GM18520 (cell line): ENCODE data around the gene RBM26.
A peak's percentile ranks its signal among the peaks of the same experiment; 100 is the strongest.

ENCODE experiments used
- ATAC-seq: cut with Tn5 transposase; IDR thresholded peaks from one replicate; pipeline ENCODE4 v1.9.1; 2021; ENCODE audit not compliant: unreplicated experiment

Gene RBM26

GRCh38 chr13:79405831-79406596, at the start of gene RBM26:
RBM26 (minus strand) TSS chr13:79406255; CDS start chr13:79405774, 481 bp downstream.
- ATAC-seq: peak; percentile 46

GRCh38 chr13:79455331-79455730, 49.3 kb upstream of the RBM26 start:
- ATAC-seq: no peak

GRCh38 chr13:79452239-79452913, 46.3 kb upstream of the RBM26 start:
- ATAC-seq: no peak

GRCh38 chr13:79451500-79451962, 45.5 kb upstream of the RBM26 start:
- peak; percentile 99 for ATAC-seq

GRCh38 chr13:79450110-79450509, 44.1 kb upstream of the RBM26 start:
- ATAC-seq: no peak

- ATAC-seq: no peak
Measured at GRCh38 chr13:79448413-79448812, 42.4 kb upstream of the RBM26 start.

GRCh38 chr13:79447741-79448140, 41.7 kb upstream of the RBM26 start:
- no peak for ATAC-seq

- no peak for ATAC-seq
Measured at GRCh38 chr13:79447141-79447540, 41.1 kb upstream of the RBM26 start.

GRCh38 chr13:79445968-79446645, 40.1 kb upstream of the RBM26 start:
- ATAC-seq: no peak

- no peak for ATAC-seq
Measured at GRCh38 chr13:79442706-79443105, 36.7 kb upstream of the RBM26 start.

- ATAC-seq: no peak
Measured at GRCh38 chr13:79442221-79442620, 36.2 kb upstream of the RBM26 start.

GRCh38 chr13:79440958-79441528, 35.0 kb upstream of the RBM26 start:
- no peak for ATAC-seq

GRCh38 chr13:79439275-79439674, 33.2 kb upstream of the RBM26 start:
- ATAC-seq: no peak

- ATAC-seq: no peak
Measured at GRCh38 chr13:79435561-79435990, 29.5 kb upstream of the RBM26 start.

- ATAC-seq: no peak
Measured at GRCh38 chr13:79434556-79434955, 28.5 kb upstream of the RBM26 start.

- ATAC-seq: no peak
Measured at GRCh38 chr13:79432992-79433391, 26.9 kb upstream of the RBM26 start.

- ATAC-seq: no peak
Measured at GRCh38 chr13:79432086-79432485, 26.0 kb upstream of the RBM26 start.

- ATAC-seq: no peak
Measured at GRCh38 chr13:79429309-79429708, 23.3 kb upstream of the RBM26 start.

- ATAC-seq: no peak
Measured at GRCh38 chr13:79427883-79428282, 21.8 kb upstream of the RBM26 start.

- no peak for ATAC-seq
Measured at GRCh38 chr13:79427265-79427664, 21.2 kb upstream of the RBM26 start.
